GM12874 (cell line): ENCODE results near the gene GALNT14.

Experiments used
- CTCF ChIP-seq: IDR thresholded peaks from 2 replicates; pipeline ENCODE4 v1.5.1; 2011; ENCODE audit warnings: low read depth, mild to moderate bottlenecking, control low read depth, low read length, moderate library complexity; ENCODE audit not compliant: insufficient read depth

GALNT14 gene

DNA sequence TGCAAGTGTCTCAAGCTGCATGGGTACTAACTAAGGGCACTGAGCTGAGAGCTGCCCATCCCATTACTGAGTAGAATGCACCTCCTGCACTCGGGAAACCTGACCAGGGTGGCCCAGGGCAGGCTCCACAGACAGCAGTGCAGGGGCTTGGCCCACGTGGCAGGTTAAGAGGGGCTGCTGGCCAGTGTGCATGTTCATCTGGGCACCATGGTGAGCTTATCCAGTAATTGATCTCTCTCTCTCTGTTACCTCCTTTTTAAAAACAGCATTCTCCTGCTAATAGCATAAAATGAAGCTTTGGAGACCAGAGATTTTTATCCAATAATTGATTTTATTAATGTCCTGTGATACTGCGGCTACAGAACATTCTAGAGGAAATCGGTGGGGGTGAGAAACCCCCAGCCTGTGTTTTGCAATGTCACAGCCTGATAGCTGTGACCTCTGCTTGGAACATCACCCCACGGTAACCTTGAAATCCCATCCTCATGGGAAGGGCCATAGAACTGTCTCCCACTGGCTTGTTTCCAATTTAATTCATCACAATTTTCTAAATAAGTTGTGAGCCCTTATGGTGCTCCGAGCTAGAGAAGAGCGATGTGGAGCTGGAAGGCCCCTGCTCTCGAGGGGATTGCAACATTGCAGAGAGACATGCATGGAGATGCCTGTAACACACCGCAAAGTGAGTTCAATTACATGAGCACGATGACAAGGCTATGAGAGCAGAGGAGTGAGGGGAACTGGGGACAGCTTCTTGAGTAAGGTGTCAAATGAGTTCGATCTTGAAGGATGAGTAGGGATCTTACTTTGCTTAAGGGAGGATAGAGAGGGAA, 143.8 kb downstream of the GALNT14 start:
- TF ChIP-seq CTCF: no peak

DNA sequence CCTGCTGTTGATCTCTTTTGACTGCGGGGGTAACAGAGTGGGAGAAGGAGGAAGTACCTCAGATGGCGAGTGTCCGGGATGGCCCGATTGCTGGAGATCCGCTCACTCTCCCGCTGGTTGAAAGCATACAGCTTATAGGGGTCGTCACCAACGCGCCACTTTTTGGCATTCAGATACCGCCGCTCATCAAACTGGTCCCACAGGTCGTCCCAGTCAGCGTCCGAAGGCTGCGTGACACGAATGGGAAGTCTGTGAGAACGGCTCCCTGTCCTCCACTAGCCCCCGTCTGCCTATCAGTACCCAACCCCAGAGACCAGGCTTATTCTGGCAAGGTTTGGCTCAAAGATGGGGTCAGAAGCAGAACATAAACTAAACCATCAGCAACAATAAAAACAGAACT, 145.5 kb downstream of the GALNT14 start:
- TF ChIP-seq CTCF: no peak

DNA sequence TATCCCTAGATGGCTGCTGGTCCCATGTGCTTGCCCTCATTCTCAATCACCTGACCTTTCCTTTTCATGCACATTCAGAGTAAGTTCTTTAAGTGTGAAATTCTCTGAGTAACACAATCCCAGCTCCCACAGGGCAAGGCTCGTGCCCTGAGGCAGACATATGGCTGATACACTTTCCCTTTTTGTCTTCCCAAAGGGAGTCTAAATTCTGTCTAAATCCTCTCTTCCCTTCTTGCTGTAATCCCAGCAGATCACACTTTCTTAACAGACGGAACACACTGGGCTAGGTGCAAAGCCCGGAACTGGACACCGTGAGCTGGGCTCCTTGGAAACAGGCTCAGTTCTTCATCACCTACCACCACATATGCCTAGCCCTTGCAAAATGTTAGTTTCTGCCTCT, 147.6 kb downstream of the GALNT14 start:
- TF ChIP-seq CTCF: no peak

- TF ChIP-seq CTCF: no peak
Observed at GRCh38 chr2:30990176-30990575, 148.1 kb downstream of the GALNT14 start.

- TF ChIP-seq CTCF: no peak
Observed at GRCh38 chr2:30989746-30990145, 148.5 kb downstream of the GALNT14 start.

DNA sequence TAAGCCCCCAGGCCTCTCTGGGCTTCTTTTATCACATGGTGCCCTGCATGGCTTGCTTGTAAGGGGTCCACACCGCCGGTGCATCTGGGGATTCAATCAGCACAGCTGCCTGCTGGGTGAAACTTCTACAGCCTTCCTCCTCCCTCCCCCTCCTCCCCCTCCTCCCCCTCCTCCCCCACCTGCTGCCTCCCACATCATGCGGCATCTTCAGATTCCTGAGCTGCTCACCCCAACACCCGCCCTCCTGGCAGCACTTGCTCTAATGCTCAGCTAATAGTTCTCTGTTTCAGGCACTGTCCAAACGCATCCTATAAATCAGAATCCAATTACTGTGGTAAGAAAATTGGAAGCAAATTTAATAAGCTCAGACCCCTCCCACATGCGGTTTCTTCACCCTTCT, 150.7 kb downstream of the GALNT14 start:
- no peak for TF ChIP-seq CTCF

DNA sequence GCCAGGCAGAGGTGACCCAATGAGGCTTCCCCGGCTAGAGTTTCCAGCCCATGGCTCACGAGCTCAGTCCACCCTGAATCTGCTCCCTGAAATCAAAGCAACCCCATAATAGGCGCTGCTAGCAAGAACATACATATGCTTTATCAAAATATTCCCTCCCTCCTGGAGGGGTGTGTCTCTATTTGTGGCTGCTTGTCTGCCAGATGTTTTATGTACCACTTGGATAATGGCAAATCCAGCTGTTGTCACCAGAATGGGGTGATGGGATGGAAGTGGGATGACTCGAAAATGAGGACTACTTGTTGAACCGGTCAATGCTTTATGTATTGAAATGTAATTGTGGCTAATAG, 152.0 kb downstream of the GALNT14 start:
- TF ChIP-seq CTCF: no peak
